ENCODE measurements around the gene KRT2. TPM values are rescaled to one million over a fixed set of nuclear protein-coding genes. Genes with fewer than 3 reads are reported as not detected.

KRT2 gene
- not detected in 2 replicates for total RNA-seq (ENCODE audit: low replicate concordance)
- long read RNA-seq = 0 reads

DNA sequence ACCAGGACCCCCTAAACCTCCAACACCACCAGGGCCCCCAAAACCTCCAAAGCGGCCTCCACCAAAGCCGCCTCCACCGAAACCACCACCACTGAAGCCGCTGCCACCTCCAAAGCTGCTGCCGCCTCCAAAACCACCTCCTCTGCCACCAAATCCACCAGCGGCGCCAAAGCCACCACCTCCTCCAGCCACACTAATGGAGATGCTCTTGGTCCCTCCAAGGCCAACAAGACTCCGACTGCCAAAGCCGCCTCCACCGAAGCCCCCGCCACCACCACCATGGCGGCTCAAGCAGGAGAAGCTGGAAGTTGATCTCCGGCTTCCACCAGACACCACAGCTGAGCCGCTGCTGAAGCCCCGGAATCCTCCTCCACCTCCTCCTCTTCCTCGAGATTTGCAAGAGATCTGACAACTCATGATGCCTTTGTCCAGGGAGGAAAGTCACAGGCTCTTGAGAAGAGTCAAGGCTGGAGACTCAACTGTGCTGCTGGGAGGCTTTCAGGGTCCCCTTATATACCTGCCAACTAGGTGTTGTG, at the start of gene KRT2:
TSS of gene KRT2 (minus strand) at position 486 of the 536 bp plus-strand sequence. CDS start at position 417, 69 bp downstream.
- H3K4me1 Mint-ChIP-seq (ENCODE audit: unreplicated experiment) = peaks cover 4% of the 10 kb centered on the region
- H3K4me3 Mint-ChIP-seq = no peak within 1 kb of the TSS
- DNase-seq (ENCODE audit: extremely low spot score, unreplicated experiment) = no peak
- H3K36me3 Mint-ChIP-seq = no peaks in the 10 kb centered on the region
- peaks cover 45% of the 10 kb centered on the region for H3K27me3 Mint-ChIP-seq
- TF ChIP-seq, protein P1, sequence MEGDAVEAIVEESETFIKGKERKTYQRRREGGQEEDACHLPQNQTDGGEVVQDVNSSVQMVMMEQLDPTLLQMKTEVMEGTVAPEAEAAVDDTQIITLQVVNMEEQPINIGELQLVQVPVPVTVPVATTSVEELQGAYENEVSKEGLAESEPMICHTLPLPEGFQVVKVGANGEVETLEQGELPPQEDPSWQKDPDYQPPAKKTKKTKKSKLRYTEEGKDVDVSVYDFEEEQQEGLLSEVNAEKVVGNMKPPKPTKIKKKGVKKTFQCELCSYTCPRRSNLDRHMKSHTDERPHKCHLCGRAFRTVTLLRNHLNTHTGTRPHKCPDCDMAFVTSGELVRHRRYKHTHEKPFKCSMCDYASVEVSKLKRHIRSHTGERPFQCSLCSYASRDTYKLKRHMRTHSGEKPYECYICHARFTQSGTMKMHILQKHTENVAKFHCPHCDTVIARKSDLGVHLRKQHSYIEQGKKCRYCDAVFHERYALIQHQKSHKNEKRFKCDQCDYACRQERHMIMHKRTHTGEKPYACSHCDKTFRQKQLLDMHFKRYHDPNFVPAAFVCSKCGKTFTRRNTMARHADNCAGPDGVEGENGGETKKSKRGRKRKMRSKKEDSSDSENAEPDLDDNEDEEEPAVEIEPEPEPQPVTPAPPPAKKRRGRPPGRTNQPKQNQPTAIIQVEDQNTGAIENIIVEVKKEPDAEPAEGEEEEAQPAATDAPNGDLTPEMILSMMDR (conservative IDR thresholded peaks at IDR 0.05) = no peak
- H3K27ac Mint-ChIP-seq = no peak within 1 kb of the TSS
- H3K9me3 Mint-ChIP-seq = no peaks in the 10 kb centered on the region

DNA sequence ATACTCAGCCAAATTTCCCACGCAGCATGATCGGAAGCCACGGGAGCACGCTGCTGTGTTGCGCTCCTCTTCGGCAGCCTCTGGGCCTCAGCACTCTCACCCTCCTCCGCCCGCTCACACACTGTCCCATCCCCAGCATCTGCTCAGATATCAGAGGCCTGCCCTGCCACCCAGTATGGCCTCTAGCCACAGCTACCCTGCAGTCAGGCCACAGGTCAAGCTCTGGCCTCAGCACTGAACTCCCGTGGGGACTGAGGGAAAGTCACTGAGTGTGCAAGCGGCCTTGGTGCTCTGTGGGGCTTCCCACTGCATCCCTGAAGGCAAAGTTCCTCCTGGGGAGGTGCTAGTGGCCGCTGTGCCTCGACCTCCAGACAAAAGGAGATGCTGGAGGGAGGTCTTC, 49.3 kb upstream of the KRT2 start:
- Mint-ChIP-seq H3K27me3 (peaks cover 36% of the 10 kb centered on the region), H3K4me1 (ENCODE audit: unreplicated experiment) (no peaks in the 10 kb centered on the region), H3K36me3 (no peaks in the 10 kb centered on the region), H3K9me3 (no peaks in the 10 kb centered on the region), H3K4me3 (no peak overlapping the region), H3K27ac (no peak overlapping the region)
- TF ChIP-seq, protein P1 (conservative IDR thresholded peaks at IDR 0.05) = no peak
- no peak for DNase-seq (ENCODE audit: extremely low spot score, unreplicated experiment)

DNA sequence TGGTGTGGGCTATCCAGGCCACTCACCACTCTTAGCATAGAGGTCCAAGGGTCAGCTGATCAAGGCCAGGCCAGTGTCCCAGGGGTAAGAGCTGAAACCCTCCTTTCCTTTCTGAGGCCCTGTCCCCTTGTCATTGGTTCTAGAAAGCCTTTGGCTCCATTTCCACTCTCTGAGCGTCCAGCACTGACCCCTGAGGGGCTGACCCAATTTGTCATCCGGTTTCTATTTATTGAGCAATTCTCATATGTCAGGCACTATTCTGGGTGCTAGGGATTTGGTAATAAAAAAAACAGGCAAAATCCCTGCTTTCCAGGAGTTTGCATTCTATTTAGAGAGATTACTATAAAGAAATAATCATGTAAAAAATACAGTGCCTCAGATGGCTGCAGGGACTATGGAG, 47.9 kb upstream of the KRT2 start:
- Mint-ChIP-seq H3K27ac (no peak overlapping the region), H3K9me3 (no peaks in the 10 kb centered on the region), H3K4me3 (no peak overlapping the region), H3K27me3 (peaks cover 36% of the 10 kb centered on the region), H3K4me1 (ENCODE audit: unreplicated experiment) (no peaks in the 10 kb centered on the region), H3K36me3 (no peaks in the 10 kb centered on the region)
- TF ChIP-seq, protein P1 (conservative IDR thresholded peaks at IDR 0.05) = no peak
- DNase-seq (ENCODE audit: extremely low spot score, unreplicated experiment) = no peak

DNA sequence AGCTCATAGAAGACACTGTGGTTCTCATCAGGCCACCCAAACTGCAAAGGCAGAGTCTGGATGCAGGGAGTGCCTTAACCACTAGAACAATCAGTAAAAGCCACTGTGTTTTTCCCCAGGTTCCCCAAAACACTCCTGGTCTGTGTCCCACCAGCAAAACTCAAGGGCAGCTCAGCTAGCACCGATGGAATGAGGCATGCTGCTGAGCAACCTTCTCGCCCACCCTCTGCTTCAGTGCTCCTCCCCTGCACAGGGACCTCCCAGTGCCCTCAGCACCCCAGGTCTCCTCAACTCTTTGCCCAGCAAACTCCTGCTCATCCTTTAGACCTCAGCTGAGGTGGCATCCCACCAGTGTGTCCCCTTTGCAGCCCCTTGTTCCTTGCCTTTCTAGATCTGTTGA, 47.4 kb upstream of the KRT2 start:
- no peak for DNase-seq (ENCODE audit: extremely low spot score, unreplicated experiment)
- no peak overlapping the region for H3K27ac Mint-ChIP-seq
- TF ChIP-seq, protein P1 (conservative IDR thresholded peaks at IDR 0.05) = no peak
- no peaks in the 10 kb centered on the region for H3K36me3 Mint-ChIP-seq
- H3K9me3 Mint-ChIP-seq = no peaks in the 10 kb centered on the region
- H3K27me3 Mint-ChIP-seq = peaks cover 36% of the 10 kb centered on the region
- no peak overlapping the region for H3K4me3 Mint-ChIP-seq
- no peaks in the 10 kb centered on the region for H3K4me1 Mint-ChIP-seq (ENCODE audit: unreplicated experiment)

DNA sequence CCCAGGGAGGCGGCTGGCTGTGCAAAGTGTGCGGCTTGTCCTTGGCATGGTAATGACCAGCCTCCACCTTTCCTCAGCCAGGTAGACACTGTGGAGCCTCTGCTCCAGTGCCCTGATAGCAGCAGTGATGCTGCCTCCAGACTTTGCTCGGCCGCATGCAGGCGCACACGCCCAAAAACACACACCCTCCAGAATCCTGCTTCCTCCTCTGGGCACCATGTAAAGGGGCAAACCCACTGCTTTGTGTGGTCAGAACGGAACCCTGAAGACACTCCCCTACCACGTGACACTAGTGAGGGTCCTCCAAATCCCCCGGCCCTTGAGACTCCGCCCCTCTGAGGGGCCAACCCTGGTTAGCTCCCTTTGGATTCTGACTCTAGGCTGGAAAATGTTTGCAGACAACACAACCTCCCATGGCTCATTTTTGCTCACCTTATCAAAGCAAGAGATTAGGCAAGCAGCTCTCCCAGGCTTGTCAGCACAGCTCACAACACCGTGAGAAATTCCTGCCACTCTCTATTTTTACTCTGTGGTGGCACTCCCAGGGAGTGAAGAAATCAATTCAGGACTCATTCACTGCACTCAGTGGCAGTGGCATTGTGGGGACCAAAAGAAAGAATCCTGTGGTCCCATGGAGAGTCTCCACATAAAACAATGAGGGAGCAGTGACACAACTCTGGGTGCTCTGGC, 46.8 kb upstream of the KRT2 start:
- DNase-seq (ENCODE audit: extremely low spot score, unreplicated experiment) = no peak
- Mint-ChIP-seq H3K4me1 (ENCODE audit: unreplicated experiment) (no peaks in the 10 kb centered on the region), H3K4me3 (no peak overlapping the region), H3K27me3 (peaks cover 40% of the 10 kb centered on the region), H3K9me3 (no peaks in the 10 kb centered on the region), H3K36me3 (no peaks in the 10 kb centered on the region), H3K27ac (no peak overlapping the region)
- TF ChIP-seq, protein P1 (conservative IDR thresholded peaks at IDR 0.05) = no peak
